Tibial artery (tissue), 4 donors: ENCODE results near the gene SAMD14.

Experiments
- DNase-seq, 2 donors: peaks; one replicate each; pipeline ENCODE4 v3.0.0-alpha.2; 2019
- H3K27ac ChIP-seq, 2 donors: fragments of 200-600 bp; sonication (generic) in 1 of 2; 1 replicate in 1 of 2; 2 replicates in 1 of 2; pipeline ENCODE4 v1.5.1; 2018 to 2019; ENCODE audit warnings: mild to moderate bottlenecking in 1 of 2
- H3K27me3 ChIP-seq, 2 donors: fragments of 200-600 bp; sonication (generic) in 1 of 2; one replicate each; pipeline versions ENCODE4 v1.5.1 to v1.6.0; 2016 to 2019
- H3K36me3 ChIP-seq, 3 donors: fragments of 200-600 bp; sonication (generic) in 2 of 3; one replicate each; pipeline ENCODE4 v1.5.1; 2016 to 2019; ENCODE audit warnings: mild to moderate bottlenecking in 2 of 3
- H3K4me1 ChIP-seq, 4 donors: fragments of 200-600 bp; sonication (generic) in 2 of 4; 1 replicate in 3 of 4; 2 replicates in 1 of 4; pipeline ENCODE4 v1.5.1; 2016 to 2019
- H3K4me3 ChIP-seq, 2 donors: fragments of 200-600 bp; sonication (generic) in 1 of 2; 1 replicate in 1 of 2; 2 replicates in 1 of 2; pipeline ENCODE4 v1.5.1; 2018 to 2019; ENCODE audit warnings: mild to moderate bottlenecking in 2 of 2
- H3K9me3 ChIP-seq, 3 donors: fragments of 200-600 bp; sonication (generic) in 1 of 3; one replicate each; pipeline ENCODE4 v1.5.1; 2016 to 2019
- intact Hi-C: fragments of 100-400 bp; cut with DNase I; formaldehyde crosslinking; loops from one replicate; pipeline ENCODE4 v1.15.0; 2023; ENCODE audit warnings: low total_unique reads
- TF ChIP-seq, protein P1 (sequence below), 2 experiments: fragments of 200-600 bp in 1 of 2; fragments of 450-650 bp in 1 of 2; IDR thresholded peaks; one replicate each; pipeline ENCODE4 v1.5.1; 2017 to 2019; ENCODE audit warnings: antibody characterized with exemption in 2 of 2, mild to moderate bottlenecking in 1 of 2, moderate library complexity in 1 of 2

SAMD14 gene

DNA sequence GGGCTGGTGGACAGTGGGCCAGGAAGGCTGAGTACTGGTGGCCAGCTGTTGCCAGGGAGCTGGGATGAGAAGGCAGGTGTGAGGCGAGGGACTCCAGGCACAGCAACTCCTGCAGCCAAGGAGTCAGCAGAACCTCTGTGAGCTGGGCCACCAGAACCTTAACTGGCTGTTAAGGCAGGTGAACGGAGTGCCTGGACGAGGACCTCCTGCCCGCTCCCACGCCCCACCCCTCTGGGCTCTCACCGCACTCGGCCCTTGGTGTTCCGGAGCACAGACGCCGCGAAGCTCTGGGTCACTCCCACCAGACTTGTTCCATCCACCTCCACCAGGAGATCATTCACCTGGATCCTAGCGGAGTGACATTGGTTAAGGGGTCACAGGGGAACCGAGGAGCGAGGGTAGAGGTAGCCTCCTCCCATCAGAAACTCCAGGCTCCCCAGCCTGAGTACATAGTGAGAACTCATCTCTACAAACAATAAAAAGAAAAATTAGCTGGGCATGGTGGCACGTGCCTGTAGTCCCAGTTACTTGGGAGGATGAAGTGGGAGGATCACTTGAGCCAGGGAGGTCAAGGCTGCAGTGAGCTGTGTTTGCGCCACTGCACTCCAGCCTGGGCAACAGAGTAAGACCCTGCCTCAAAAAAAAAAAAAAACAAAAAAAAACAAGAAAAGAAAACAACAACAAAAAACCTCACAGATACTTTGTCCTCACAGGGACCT is 11.2 kb upstream of the SAMD14 start:
- TF ChIP-seq, protein P1, sequence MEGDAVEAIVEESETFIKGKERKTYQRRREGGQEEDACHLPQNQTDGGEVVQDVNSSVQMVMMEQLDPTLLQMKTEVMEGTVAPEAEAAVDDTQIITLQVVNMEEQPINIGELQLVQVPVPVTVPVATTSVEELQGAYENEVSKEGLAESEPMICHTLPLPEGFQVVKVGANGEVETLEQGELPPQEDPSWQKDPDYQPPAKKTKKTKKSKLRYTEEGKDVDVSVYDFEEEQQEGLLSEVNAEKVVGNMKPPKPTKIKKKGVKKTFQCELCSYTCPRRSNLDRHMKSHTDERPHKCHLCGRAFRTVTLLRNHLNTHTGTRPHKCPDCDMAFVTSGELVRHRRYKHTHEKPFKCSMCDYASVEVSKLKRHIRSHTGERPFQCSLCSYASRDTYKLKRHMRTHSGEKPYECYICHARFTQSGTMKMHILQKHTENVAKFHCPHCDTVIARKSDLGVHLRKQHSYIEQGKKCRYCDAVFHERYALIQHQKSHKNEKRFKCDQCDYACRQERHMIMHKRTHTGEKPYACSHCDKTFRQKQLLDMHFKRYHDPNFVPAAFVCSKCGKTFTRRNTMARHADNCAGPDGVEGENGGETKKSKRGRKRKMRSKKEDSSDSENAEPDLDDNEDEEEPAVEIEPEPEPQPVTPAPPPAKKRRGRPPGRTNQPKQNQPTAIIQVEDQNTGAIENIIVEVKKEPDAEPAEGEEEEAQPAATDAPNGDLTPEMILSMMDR (IDR thresholded peaks at IDR 0.05) = no peak
- H3K4me1 ChIP-seq = peaks cover 0 to 23% (median 15%) of the 10 kb centered on the region in 4 donors
- intact Hi-C loops = loop anchor here (2.0 kb wide), 1 partner anchor 18 kb away; no protein-coding TSS in a partner anchor
- DNase-seq = no peak
- H3K4me3 ChIP-seq = no peak overlapping the region
- no peak overlapping the region for H3K27ac ChIP-seq
- no peaks in the 10 kb centered on the region for H3K27me3 ChIP-seq
- peaks cover 64 to 99% (median 88%) of the 10 kb centered on the region in 3 donors for H3K36me3 ChIP-seq
- no peaks in the 10 kb centered on the region for H3K9me3 ChIP-seq

DNA sequence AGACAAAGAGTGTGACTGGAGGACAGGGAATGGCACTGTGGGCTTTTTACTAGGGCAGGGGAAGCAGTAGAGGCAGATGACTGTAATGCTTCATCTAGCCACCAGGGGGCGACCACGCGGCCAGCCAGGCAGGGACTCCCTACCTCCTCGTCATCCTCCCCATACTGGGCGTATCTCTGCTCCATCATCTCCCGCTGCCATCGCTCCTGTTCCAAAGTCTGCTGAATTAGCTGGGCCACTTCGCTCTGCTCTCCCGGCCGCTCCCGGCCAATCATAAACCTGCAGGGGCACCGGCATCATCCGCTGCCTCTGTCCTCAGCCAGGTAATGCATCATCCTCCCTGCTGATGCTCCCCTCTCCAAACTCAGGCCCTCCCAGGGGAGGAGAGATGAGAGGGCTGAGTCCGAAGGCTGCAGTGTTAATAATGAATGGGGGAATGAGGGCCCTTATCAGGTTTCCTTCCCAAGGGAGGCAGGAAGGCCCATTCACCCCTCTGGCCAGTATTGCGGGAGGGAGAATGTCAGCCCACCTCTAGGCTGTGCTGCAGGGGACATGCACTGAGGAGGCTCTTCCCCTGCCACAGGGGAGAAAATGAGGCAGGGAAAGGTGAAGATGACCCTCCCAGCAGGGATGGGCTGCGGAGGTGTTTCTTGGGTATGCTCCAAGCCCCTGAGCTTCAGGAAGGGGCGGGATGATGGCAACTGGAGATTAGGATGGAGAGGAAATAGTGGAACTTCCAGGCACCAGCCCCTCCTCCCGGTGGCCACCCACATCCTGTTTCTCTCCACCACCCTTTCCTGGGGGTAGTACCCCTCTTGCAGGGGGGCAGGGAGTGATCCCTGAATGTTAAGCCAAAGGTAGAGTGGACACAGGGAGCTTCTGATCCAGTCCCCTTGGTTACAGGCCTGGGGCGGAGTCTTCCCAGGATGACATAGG is 10.3 kb upstream of the SAMD14 start:
- no peaks in the 10 kb centered on the region for H3K27me3 ChIP-seq
- TF ChIP-seq, protein P1 (IDR thresholded peaks at IDR 0.05) = peak; percentile 93 to 97
- H3K4me1 ChIP-seq = peaks cover 0 to 13% (median 6%) of the 10 kb centered on the region in 4 donors
- H3K36me3 ChIP-seq = peaks cover 64 to 100% (median 96%) of the 10 kb centered on the region in 3 donors
- H3K4me3 ChIP-seq = no peak overlapping the region
- peak overlapping the region; percentile 50 to 55 for H3K27ac ChIP-seq
- intact Hi-C loops = loop anchor here (2.0 kb wide), 1 partner anchor 19 kb away; no protein-coding TSS in a partner anchor
- no peaks in the 10 kb centered on the region for H3K9me3 ChIP-seq
- peak; percentile 78 to 89 for DNase-seq

DNA sequence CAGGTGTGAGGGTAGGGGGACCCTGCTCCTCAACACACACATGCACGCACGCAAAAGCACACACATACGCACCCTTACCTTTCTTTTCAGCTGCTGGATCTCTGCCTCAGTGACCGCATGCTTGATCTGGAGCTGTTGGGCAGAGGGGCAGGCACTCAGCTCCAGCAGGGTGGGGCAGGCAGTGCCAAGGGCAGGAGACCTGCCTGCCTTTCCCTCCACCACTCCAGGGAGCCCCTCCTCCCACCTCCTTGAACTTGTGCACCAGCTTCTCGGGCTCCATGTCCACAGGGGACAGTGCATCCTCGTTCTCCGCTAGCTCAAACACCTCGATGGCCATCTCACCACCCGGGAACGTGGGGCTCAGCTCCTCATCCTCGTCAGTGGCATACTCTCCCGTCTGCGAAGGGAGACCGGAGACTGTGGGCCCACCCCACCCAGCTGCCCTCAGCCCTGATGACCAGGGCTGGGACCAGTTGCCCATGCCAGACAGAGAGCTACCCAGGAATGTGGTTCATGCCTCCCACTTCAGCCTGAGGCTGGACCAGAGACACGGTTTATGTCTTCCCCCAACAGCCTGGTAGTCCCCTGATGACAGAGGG is 9.3 kb upstream of the SAMD14 start:
- Histone ChIP-seq H3K9me3 (no peaks in the 10 kb centered on the region), H3K4me1 (peaks cover 0 to 12% (median 5%) of the 10 kb centered on the region in 4 donors), H3K27ac (peak overlapping the region; percentile 50 to 55), H3K4me3 (no peak overlapping the region), H3K36me3 (peaks cover 56 to 100% (median 94%) of the 10 kb centered on the region in 3 donors), H3K27me3 (no peaks in the 10 kb centered on the region)
- DNase-seq = peak in 1 of 2 donors; percentile 64
- intact Hi-C loops = no loop called here
- TF ChIP-seq, protein P1 (IDR thresholded peaks at IDR 0.05) = no peak

DNA sequence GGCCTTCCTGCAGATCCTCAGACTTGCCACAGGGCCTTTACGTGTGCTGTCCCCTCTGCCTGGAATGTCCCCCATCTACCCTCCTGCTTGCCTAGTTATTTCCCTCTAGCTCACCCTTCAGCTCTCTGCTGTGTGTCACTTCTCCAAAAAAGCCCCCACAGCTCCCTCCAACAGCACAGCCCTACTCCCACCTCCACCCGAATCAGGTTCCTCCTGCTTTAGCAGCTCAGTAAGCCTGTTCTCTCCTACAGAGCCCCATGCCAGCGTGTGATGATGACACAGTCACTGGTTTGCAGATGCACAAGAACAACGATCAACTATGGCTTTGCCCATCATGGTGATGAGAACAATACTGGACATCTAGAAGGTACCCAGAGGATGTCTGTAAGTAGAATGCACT is 7.1 kb upstream of the SAMD14 start:
- no peak overlapping the region for H3K27ac ChIP-seq
- intact Hi-C loops = no loop called here
- H3K27me3 ChIP-seq = no peaks in the 10 kb centered on the region
- no peak for DNase-seq
- H3K36me3 ChIP-seq = peaks cover 36 to 80% (median 72%) of the 10 kb centered on the region in 3 donors
- H3K9me3 ChIP-seq = no peaks in the 10 kb centered on the region
- H3K4me3 ChIP-seq = no peak overlapping the region
- TF ChIP-seq, protein P1 (IDR thresholded peaks at IDR 0.05) = no peak
- peaks cover 0 to 34% (median 27%) of the 10 kb centered on the region in 4 donors for H3K4me1 ChIP-seq

DNA sequence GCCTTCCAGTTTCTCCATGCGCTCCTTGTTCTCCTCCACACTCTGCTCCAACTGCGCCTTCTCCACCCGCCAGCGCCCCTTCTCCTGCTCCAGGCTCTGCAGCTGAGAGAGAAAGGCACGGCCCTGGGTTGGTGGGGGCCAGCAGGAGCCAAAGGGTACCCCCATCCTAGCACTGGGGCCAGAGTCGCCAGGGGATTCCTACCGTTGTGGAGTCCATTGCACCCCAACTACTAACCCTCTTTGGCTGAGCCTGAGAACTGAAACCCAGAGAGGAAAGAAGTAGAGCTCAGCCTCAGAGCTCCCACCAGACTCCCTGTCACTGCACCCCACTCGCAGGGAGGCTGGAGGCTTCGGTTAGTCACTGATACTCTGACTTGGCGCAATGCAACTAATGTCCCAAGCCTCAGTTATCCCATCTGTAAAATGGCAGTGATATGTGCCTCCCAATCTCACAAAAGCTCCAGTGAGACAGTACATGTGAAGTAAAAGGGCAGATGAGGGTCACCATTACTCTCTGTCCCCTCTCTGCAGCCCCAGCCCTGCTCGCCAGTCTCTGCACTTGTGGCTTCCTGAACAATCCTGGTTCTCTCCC is 6.2 kb upstream of the SAMD14 start:
- peaks cover 30 to 72% (median 63%) of the 10 kb centered on the region in 3 donors for H3K36me3 ChIP-seq
- DNase-seq = no peak
- TF ChIP-seq, protein P1 (IDR thresholded peaks at IDR 0.05) = no peak
- no peak overlapping the region for H3K27ac ChIP-seq
- H3K27me3 ChIP-seq = no peaks in the 10 kb centered on the region
- no peak overlapping the region for H3K4me3 ChIP-seq
- intact Hi-C loops = no loop called here
- H3K4me1 ChIP-seq = peaks cover 0 to 36% (median 29%) of the 10 kb centered on the region in 4 donors
- H3K9me3 ChIP-seq = no peaks in the 10 kb centered on the region
